HG03521 (cell line): ENCODE data around the gene RASSF10.

ENCODE experiments used
- ATAC-seq: cut with Tn5 transposase; IDR thresholded peaks from one replicate; pipeline ENCODE4 v1.9.1; 2021; ENCODE audit warnings: mild to moderate bottlenecking, moderate library complexity; ENCODE audit not compliant: unreplicated experiment

Gene RASSF10

DNA sequence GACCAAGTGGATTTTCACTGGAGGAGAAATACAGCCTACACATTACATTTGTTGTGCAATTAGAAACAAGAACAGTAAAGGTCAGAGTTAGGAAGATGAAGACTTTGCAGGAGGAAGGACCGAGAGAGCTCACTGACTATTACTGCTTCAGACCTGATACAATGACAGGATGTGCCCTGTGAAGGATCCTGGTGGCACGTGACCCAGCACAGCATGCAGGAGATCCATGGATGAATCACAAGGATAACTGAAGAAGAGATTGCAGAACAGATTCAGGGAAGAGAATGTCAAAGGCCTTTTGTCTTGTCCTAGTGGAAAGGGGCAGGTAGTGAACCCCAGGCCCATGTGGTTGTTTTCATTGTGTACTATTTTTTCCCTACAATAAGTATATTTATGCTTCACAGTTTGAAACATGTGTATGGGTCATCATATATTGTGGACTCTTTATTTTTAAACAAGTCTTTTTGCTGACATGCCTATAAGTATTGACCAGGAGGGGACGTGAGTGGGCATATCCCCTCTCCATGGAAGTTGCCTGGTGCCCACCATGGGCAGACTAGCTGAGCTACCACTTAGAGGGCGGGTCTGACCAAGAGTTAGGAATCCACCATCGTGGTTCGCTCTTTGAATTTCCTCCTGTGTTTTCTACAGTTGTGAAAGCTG is 44.3 kb downstream of the RASSF10 start:
- ATAC-seq = no peak

DNA sequence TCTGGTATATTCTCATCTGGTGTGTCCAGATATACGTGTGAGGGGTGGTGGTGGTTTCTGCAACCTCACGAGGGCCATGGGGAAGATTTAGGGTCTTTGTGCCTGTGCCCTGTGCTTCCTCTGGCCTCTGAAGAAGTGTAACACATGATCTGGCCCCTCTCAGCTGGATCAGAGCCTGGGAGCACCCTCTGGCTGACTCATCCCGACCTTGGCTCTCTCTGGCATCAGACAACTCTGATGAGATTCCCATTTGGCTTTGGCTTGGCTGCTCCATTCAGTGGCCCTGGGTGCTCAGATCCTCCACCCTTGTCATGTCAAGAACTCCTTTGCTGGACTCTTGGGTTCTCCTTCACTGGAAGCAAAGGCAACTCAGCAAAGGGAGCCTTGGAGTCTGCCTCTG is 45.2 kb downstream of the RASSF10 start:
- no peak for ATAC-seq

GRCh38 chr11:13055200-13055599 is 46.1 kb downstream of the RASSF10 start:
- ATAC-seq = no peak

DNA sequence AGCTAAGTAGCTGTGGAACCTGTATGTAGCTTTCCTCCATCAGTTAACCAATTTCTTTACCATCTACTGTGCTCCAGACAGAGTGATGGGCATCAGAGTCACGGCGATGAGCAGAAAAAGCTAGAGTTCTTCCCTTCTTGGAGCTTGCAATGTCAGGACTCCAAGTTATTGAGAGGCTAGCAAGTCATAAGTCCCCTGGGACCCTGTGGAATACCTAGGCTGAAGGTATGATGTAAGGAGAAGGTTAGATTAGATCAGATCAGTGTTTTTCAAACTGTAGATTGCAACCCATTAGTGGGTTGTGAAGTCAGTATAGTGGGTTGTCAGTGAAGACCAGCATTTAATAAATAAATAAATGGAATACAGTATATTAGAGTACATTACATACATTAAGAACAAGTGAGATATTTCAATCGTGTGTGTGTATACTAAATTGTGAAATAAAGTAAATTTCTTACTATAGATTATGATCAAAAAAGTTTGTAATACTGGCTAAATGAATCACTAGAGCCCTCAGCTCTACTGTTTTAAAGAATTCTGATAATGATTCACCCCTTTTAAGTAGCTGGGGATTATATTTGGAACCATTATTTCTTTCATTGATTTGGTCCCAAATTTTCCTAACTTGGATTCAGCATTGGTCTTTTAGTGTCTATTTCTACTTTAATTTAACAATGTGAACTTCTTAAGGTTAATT is 52.3 kb downstream of the RASSF10 start:
- ATAC-seq = no peak
